Parathyroid adenoma (tissue), 2 donors: ENCODE results near the gene COLEC12.

Source experiments
- H2AFZ ChIP-seq: fragments of 300-600 bp; sonication (generic); one replicate; pipeline ENCODE4 v1.7.0; 2017; ENCODE audit warnings: antibody characterized with exemption, mild to moderate bottlenecking
- H3K27ac ChIP-seq: fragments of 300-600 bp; sonication (generic); one replicate; pipeline ENCODE4 v1.7.0; 2017
- H3K27me3 ChIP-seq: fragments of 300-600 bp; sonication (generic); one replicate; pipeline ENCODE4 v1.7.0; 2017; ENCODE audit warnings: low read length; ENCODE audit not compliant: control insufficient read depth, insufficient read depth
- H3K36me3 ChIP-seq: fragments of 300-600 bp; sonication (generic); one replicate; pipeline ENCODE4 v1.7.0; 2017; ENCODE audit warnings: low read length; ENCODE audit not compliant: control insufficient read depth, insufficient read depth
- H3K4me1 ChIP-seq: fragments of 300-600 bp; sonication (generic); one replicate; pipeline ENCODE4 v1.7.0; 2017; ENCODE audit warnings: control low read depth
- H3K4me2 ChIP-seq: fragments of 300-600 bp; sonication (generic); one replicate; pipeline ENCODE4 v1.7.0; 2017; ENCODE audit warnings: low read length
- H3K4me3 ChIP-seq: fragments of 300-600 bp; sonication (generic); one replicate; pipeline ENCODE4 v1.7.0; 2017; ENCODE audit warnings: low read depth, low read length
- H3K79me2 ChIP-seq: fragments of 300-600 bp; sonication (generic); one replicate; pipeline ENCODE4 v1.7.0; 2017; ENCODE audit warnings: control low read depth
- H3K9ac ChIP-seq: fragments of 300-600 bp; sonication (generic); one replicate; pipeline ENCODE4 v1.7.0; 2017; ENCODE audit warnings: mild to moderate bottlenecking
- H3K9me3 ChIP-seq: fragments of 300-600 bp; sonication (generic); one replicate; pipeline ENCODE4 v1.7.0; 2017; ENCODE audit warnings: low read length; ENCODE audit not compliant: control insufficient read depth
- TF ChIP-seq, protein P1 (sequence below): fragments of 300-600 bp; sonication (generic); IDR thresholded peaks from one replicate; pipeline ENCODE4 v1.7.0; 2017; ENCODE audit warnings: antibody characterized with exemption, mild to moderate bottlenecking
- donor health status: primary hyperparathyroidism.

The COLEC12 gene

DNA sequence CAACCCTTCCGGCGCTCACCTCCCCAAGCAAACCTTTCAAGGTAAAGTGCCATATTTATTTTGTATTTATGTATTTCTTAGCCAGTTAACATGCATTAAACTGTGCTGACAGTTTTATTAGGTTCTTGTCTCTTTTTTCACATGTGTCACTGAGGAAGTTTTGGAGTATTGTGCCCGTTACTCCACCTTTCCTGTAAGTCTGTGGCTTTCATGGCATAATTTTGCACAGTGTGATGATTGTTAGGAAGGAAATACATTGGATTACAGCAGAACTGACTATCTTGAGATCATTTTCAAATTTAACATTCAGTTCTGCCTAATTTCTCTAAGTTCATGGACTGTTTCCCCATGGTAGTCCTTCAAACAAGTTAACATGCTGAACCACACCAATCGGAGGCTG is 67.7 kb downstream of the COLEC12 start:
- H3K9ac ChIP-seq, result no peak overlapping the region
- H3K27ac ChIP-seq, result no peak overlapping the region
- no peak overlapping the region for H3K4me3 ChIP-seq
- H3K4me1 ChIP-seq, result no peaks in the 10 kb centered on the region
- no peaks in the 10 kb centered on the region for H3K9me3 ChIP-seq
- H2AFZ ChIP-seq, result no peak overlapping the region
- no peak overlapping the region for H3K4me2 ChIP-seq
- no peaks in the 10 kb centered on the region for H3K27me3 ChIP-seq
- no peaks in the 10 kb centered on the region for H3K36me3 ChIP-seq
- H3K79me2 ChIP-seq, result no peaks in the 10 kb centered on the region
- TF ChIP-seq, protein P1, sequence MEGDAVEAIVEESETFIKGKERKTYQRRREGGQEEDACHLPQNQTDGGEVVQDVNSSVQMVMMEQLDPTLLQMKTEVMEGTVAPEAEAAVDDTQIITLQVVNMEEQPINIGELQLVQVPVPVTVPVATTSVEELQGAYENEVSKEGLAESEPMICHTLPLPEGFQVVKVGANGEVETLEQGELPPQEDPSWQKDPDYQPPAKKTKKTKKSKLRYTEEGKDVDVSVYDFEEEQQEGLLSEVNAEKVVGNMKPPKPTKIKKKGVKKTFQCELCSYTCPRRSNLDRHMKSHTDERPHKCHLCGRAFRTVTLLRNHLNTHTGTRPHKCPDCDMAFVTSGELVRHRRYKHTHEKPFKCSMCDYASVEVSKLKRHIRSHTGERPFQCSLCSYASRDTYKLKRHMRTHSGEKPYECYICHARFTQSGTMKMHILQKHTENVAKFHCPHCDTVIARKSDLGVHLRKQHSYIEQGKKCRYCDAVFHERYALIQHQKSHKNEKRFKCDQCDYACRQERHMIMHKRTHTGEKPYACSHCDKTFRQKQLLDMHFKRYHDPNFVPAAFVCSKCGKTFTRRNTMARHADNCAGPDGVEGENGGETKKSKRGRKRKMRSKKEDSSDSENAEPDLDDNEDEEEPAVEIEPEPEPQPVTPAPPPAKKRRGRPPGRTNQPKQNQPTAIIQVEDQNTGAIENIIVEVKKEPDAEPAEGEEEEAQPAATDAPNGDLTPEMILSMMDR, result no peak

DNA sequence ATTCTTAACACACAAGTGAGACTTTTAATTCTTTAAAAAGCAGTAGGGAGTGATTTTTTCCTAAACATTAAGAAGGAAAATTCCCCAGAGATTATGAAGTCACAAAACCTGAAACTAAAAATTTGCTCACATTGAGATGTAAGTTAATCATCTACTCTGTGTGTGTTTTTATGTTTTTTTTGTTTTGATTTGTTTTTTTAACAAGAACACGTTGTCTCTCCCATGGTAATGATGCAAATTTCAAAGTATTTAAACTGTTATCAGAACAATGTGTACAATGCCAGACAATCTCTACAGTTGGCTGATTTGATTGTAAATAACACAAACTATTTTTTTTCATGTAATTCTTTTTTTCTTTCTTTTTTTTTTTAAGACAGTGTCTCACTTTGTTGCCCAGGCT is 71.5 kb downstream of the COLEC12 start:
- Histone ChIP-seq H2AFZ (no peak overlapping the region), H3K9ac (no peak overlapping the region), H3K27ac (no peak overlapping the region), H3K4me3 (no peak overlapping the region), H3K36me3 (no peaks in the 10 kb centered on the region), H3K4me1 (no peaks in the 10 kb centered on the region), H3K9me3 (no peaks in the 10 kb centered on the region), H3K27me3 (no peaks in the 10 kb centered on the region), H3K79me2 (no peaks in the 10 kb centered on the region), H3K4me2 (no peak overlapping the region)
- TF ChIP-seq, protein P1, result no peak

DNA sequence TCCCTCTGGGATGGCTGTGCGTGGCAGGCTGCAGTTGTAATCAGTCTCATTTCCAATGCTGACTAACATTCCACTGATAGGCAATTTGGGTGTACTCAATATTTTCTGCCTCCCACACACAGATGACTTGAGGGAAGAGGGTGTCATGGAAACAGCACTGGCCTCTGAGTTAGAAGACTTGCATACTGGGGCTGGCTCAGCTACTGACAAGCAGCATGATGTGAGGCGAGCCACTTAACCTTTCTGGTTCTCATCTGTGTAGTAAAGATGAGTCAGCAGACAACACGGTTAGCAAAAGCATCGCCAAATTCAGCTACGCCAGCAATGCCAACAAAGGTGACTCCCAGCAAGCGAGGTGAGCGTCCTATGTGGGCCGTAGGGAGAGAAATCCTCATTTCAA is 73.5 kb downstream of the COLEC12 start:
- TF ChIP-seq, protein P1, result no peak

DNA sequence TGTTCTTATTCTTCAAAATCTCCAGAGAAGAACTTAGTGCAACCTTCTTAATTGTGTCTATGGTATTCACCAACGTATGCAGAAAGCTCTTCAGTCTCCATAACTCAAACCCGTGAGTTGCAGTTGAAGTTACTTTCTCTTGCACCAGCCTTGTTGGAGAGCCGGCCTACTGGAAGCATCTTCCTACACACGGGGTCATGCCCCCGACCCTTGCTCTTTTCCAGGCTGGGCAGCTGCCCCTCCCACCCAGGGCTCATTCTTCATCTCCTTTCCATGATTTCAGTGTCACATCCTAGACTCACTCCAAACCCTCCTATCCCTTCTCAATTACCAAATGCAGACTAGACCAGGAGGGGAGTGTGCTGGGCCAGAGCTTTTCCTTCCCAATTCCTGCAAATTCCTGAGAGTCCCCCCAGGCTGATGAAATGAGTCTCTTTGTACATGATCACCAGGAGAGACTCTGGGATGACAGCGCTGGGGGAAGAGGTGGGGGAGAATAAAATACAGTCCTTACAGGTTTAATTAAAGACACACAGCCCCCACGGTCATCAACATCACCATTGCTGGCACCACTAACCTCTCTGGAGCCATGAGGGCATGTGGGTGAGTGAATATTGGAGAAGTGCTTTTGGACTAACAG is 75.3 kb downstream of the COLEC12 start:
- Histone ChIP-seq H3K27me3 (no peaks in the 10 kb centered on the region), H3K79me2 (no peaks in the 10 kb centered on the region), H2AFZ (no peak overlapping the region), H3K4me3 (no peak overlapping the region), H3K9ac (no peak overlapping the region), H3K36me3 (no peaks in the 10 kb centered on the region), H3K4me1 (peaks cover 3% of the 10 kb centered on the region), H3K9me3 (no peaks in the 10 kb centered on the region), H3K27ac (no peak overlapping the region), H3K4me2 (no peak overlapping the region)
- TF ChIP-seq, protein P1, result no peak

More for the DNA sequence above, 73.5 kb downstream of the COLEC12 start:
- no peaks in the 10 kb centered on the region for H3K4me1 ChIP-seq
- H3K36me3 ChIP-seq, result no peaks in the 10 kb centered on the region
- no peaks in the 10 kb centered on the region for H3K9me3 ChIP-seq
- no peak overlapping the region for H3K4me2 ChIP-seq
- H3K27ac ChIP-seq, result no peak overlapping the region
- no peaks in the 10 kb centered on the region for H3K27me3 ChIP-seq
- no peak overlapping the region for H3K9ac ChIP-seq
- peak overlapping the region; percentile 38 for H2AFZ ChIP-seq
- H3K4me3 ChIP-seq, result no peak overlapping the region
- no peaks in the 10 kb centered on the region for H3K79me2 ChIP-seq

DNA sequence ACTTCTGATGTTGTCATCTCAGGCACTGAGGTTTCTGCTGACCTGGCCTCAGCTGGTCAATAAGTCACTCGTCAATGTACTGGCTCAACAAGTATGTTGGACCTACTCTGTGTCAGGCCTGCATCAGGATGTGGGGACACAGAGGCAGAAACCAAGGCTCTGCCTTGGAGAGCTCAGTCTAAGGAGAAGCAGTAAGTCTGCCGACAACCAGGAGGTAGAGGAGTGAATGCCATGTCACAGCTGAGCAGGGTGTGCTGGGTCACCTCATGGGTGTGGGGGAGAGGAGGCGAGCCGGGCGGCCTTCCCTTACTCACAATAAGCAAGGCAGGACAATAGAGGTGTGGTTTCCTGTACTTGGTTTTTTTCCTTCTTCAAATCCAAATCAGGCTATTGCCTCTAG is 75.8 kb downstream of the COLEC12 start:
- H3K4me2 ChIP-seq, result no peak overlapping the region
- no peaks in the 10 kb centered on the region for H3K79me2 ChIP-seq
- no peaks in the 10 kb centered on the region for H3K9me3 ChIP-seq
- H3K9ac ChIP-seq, result no peak overlapping the region
- TF ChIP-seq, protein P1, result no peak
- no peak overlapping the region for H3K27ac ChIP-seq
- H2AFZ ChIP-seq, result no peak overlapping the region
- H3K36me3 ChIP-seq, result no peaks in the 10 kb centered on the region
- no peak overlapping the region for H3K4me3 ChIP-seq
- peaks cover 3% of the 10 kb centered on the region for H3K4me1 ChIP-seq
- no peaks in the 10 kb centered on the region for H3K27me3 ChIP-seq
